Epithelial cell of prostate (primary cell): Measurements from ENCODE around the gene ZNF888.
"Not testable (repeated sequence)": the region's sequence is repeated elsewhere in the genome, so short reads cannot be mapped to it uniquely, and the experiment has no call there.

Experiments used
- DNase-seq: peaks from one replicate; pipeline ENCODE4 v3.0.0-alpha.2; 2011; ENCODE audit warnings: low read depth, low spot score
- H3K27ac ChIP-seq: fragments of 450-650 bp; 2 replicates; pipeline ENCODE4 v1.5.1; 2017; ENCODE audit warnings: mild to moderate bottlenecking

The ZNF888 gene

GRCh38 chr19:52942386-52943133 lies 19.3 kb upstream of the ZNF888 start:
- DNase-seq: no peak
- peak overlapping the region; percentile 99 for H3K27ac ChIP-seq

GRCh38 chr19:52941941-52942385 lies 18.7 kb upstream of the ZNF888 start:
- DNase-seq: no peak
- H3K27ac ChIP-seq: peak overlapping the region; percentile 99

- DNase-seq: not testable (repeated sequence)
- peak overlapping the region; percentile 99 for H3K27ac ChIP-seq
Measured at GRCh38 chr19:52941523-52941922, 18.3 kb upstream of the ZNF888 start.

GRCh38 chr19:52940905-52941304 lies 17.7 kb upstream of the ZNF888 start:
- DNase-seq, H3K27ac ChIP-seq: not testable (repeated sequence)

- no peak for DNase-seq
- H3K27ac ChIP-seq: peak overlapping the region; percentile 27
Measured at GRCh38 chr19:52938761-52939160, 15.5 kb upstream of the ZNF888 start.

- DNase-seq: no peak
- peak overlapping the region; percentile 70 for H3K27ac ChIP-seq
Measured at GRCh38 chr19:52936954-52937325, 13.7 kb upstream of the ZNF888 start.

- DNase-seq: no peak
- H3K27ac ChIP-seq: peak overlapping the region; percentile 70
Measured at GRCh38 chr19:52936151-52936953, 13.1 kb upstream of the ZNF888 start.

GRCh38 chr19:52935434-52935833 lies 12.2 kb upstream of the ZNF888 start:
- peak overlapping the region; percentile 70 for H3K27ac ChIP-seq
- DNase-seq: no peak

GRCh38 chr19:52924641-52925040 lies 1.4 kb upstream of the ZNF888 start:
- not testable (repeated sequence) for DNase-seq
- peak overlapping the region; percentile 95 for H3K27ac ChIP-seq

- peak overlapping the region; percentile 95 for H3K27ac ChIP-seq
- DNase-seq: no peak
Measured at GRCh38 chr19:52923778-52924593, 758 bp upstream of the ZNF888 start.

- DNase-seq: no peak
Measured at GRCh38 chr19:52917531-52917930, 5.7 kb downstream of the ZNF888 start.

GRCh38 chr19:52910648-52911047 lies 12.6 kb downstream of the ZNF888 start:
- no peak for DNase-seq
- no peak overlapping the region for H3K27ac ChIP-seq

More at GRCh38 chr19:52917531-52917930, 5.7 kb downstream of the ZNF888 start:
- H3K27ac ChIP-seq: no peak overlapping the region

- not testable (repeated sequence) for DNase-seq
- H3K27ac ChIP-seq: peak overlapping the region; percentile 61
Measured at GRCh38 chr19:52904052-52904780, 19.0 kb downstream of the ZNF888 start.

- no peak for DNase-seq
- no peak overlapping the region for H3K27ac ChIP-seq
Measured at GRCh38 chr19:52901842-52902241, 21.4 kb downstream of the ZNF888 start.

GRCh38 chr19:52898596-52898995 lies 24.6 kb downstream of the ZNF888 start:
- peak overlapping the region; percentile 32 for H3K27ac ChIP-seq
- not testable (repeated sequence) for DNase-seq

- H3K27ac ChIP-seq: peak overlapping the region; percentile 32
- no peak for DNase-seq
Measured at GRCh38 chr19:52898101-52898500, 25.1 kb downstream of the ZNF888 start.

GRCh38 chr19:52897138-52897935 lies 25.9 kb downstream of the ZNF888 start, which contains the start of gene ZNF320:
Gene ZNF320, minus strand, starts transcription at chr19:52897635. Its CDS starts 7,380 bp downstream, at chr19:52890255.
- H3K27ac ChIP-seq: peak within 1 kb of the TSS; percentile 89
- DNase-seq: peak; percentile 58

- no peak for DNase-seq
- H3K27ac ChIP-seq: peak overlapping the region; percentile 89
Measured at GRCh38 chr19:52896431-52897137, 26.6 kb downstream of the ZNF888 start.
